Right cardiac atrium (tissue), 5 donors: Measurements from ENCODE around the gene TTN. TPM values are rescaled to one million over a fixed set of nuclear protein-coding genes. Genes with fewer than 3 reads are reported as not detected.

Experiments
- ATAC-seq, 2 donors: fragments of 200-7000 bp; cut with Tn5 transposase; one replicate each; pipeline versions ENCODE4 v1.8.0 to v1.9.1; 2020; ENCODE audit warnings: moderate library complexity in 2 of 2, mild to moderate bottlenecking in 1 of 2
- DNase-seq, 3 donors: peaks; one replicate each; pipeline ENCODE4 v3.0.0-alpha.2; 2020
- H3K27ac ChIP-seq: one replicate; pipeline ENCODE4 v1.5.1; 2013; ENCODE audit warnings: mild to moderate bottlenecking, low read length, control low read depth, moderate library complexity
- H3K27me3 ChIP-seq: one replicate; pipeline ENCODE4 v1.6.1; 2013; ENCODE audit not compliant: control insufficient read depth, insufficient read depth
- H3K4me1 ChIP-seq: one replicate; pipeline ENCODE4 v1.6.1; 2013; ENCODE audit warnings: low read length; ENCODE audit not compliant: control insufficient read depth, insufficient read depth
- H3K4me3 ChIP-seq: one replicate; pipeline ENCODE4 v1.5.1; 2013; ENCODE audit warnings: low read length, control low read depth
- H3K9me3 ChIP-seq: one replicate; pipeline ENCODE4 v1.6.1; 2013; ENCODE audit warnings: low read length; ENCODE audit not compliant: control insufficient read depth
- WGBS: extraction: QIAGEN DNeasy Blood & Tissue Kit; methylation state at CpG from one replicate; pipeline ENCODE4 v1.1.7; 2013; 5-methylcytosine and 5-hydroxymethylcytosine counted together
- intact Hi-C, 4 donors: fragments of 100-400 bp; cut with DNase I; formaldehyde crosslinking; loops; one replicate each; pipeline versions ENCODE4 v1.11.0 to v1.14.0; 2022 to 2023
- polyA plus RNA-seq: library from polyadenylated mRNA; stranded (reverse); fragments of 200-250 nt; gene quantifications from one replicate; pipeline ENCODE4 v1.2.3, GENCODE V29; 2013
- total RNA-seq, 4 donors: library from RNA; stranded (reverse); fragmentation: NEBNext Ultra II Directional; extraction: Animal tissue kit (Norgen Biotek cat#: 25700); gene quantifications; one replicate each; pipeline ENCODE4 v1.2.1, GENCODE V29; 2021
- donor health status: healthy with polysubstance abuse.
- donor health status: DM: no; HTN: yes; CAD: no.
- donor health status: DM: no; HTN: no; CAD: no.
- donor health status: DM: no; HTN: yes; CAD: no; lungs with severe emphysema.
- donor health status: DM: yes; HTN: yes; CAD: no.

TTN gene
- total and polyA plus RNA-seq, 5 donors, result 266 to 2,179 (median 1,828) TPM

- Histone ChIP-seq H3K9me3 (no peaks in the 10 kb centered on the region), H3K4me3 (no peak overlapping the region), H3K27ac (no peak overlapping the region), H3K4me1 (no peaks in the 10 kb centered on the region), H3K27me3 (no peaks in the 10 kb centered on the region)
- no peak for DNase-seq
- intact Hi-C loops, result no loop called here
- 85% methylated on average over 6 of the region's 6 CpGs for WGBS
- no peak for ATAC-seq
These were observed 91.9 kb downstream of the TTN start for GRCh38 chr2:178715366-178715765.

GRCh38 chr2:178707476-178707875 lies 99.7 kb downstream of the TTN start:
- no peaks in the 10 kb centered on the region for H3K9me3 ChIP-seq
- no peak overlapping the region for H3K27ac ChIP-seq
- intact Hi-C loops, result no loop called here
- no peak overlapping the region for H3K4me3 ChIP-seq
- no peaks in the 10 kb centered on the region for H3K4me1 ChIP-seq
- WGBS, result 57% methylated on average over 2 of the region's 2 CpGs
- no peak for DNase-seq
- ATAC-seq, result no peak
- H3K27me3 ChIP-seq, result no peaks in the 10 kb centered on the region

GRCh38 chr2:178704876-178705275 lies 102.3 kb downstream of the TTN start:
- no peak for ATAC-seq
- H3K27ac ChIP-seq, result no peak overlapping the region

GRCh38 chr2:178702361-178702760 lies 104.9 kb downstream of the TTN start:
- ATAC-seq (peak in 1 of 2 donors; percentile 22), DNase-seq (no peak)
- Histone ChIP-seq H3K4me3 (no peak overlapping the region), H3K4me1 (no peaks in the 10 kb centered on the region), H3K27ac (no peak overlapping the region), H3K27me3 (no peaks in the 10 kb centered on the region), H3K9me3 (no peaks in the 10 kb centered on the region)
- 76% methylated on average over 6 of the region's 6 CpGs for WGBS
- intact Hi-C loops, result no loop called here

More at GRCh38 chr2:178704876-178705275, 102.3 kb downstream of the TTN start:
- no peaks in the 10 kb centered on the region for H3K9me3 ChIP-seq
- no peaks in the 10 kb centered on the region for H3K27me3 ChIP-seq
- intact Hi-C loops, result no loop called here
- no peaks in the 10 kb centered on the region for H3K4me1 ChIP-seq
- no peak overlapping the region for H3K4me3 ChIP-seq
- WGBS, result 82% methylated on average over 5 of the region's 5 CpGs
- DNase-seq, result no peak

GRCh38 chr2:178700922-178701342 lies 106.3 kb downstream of the TTN start:
- WGBS, result 59% methylated on average over 9 of the region's 9 CpGs
- Histone ChIP-seq H3K27me3 (no peaks in the 10 kb centered on the region), H3K4me3 (no peak overlapping the region), H3K4me1 (no peaks in the 10 kb centered on the region), H3K9me3 (no peaks in the 10 kb centered on the region), H3K27ac (no peak overlapping the region)
- intact Hi-C loops, result no loop called here
- DNase-seq (no peak), ATAC-seq (no peak)

DNA sequence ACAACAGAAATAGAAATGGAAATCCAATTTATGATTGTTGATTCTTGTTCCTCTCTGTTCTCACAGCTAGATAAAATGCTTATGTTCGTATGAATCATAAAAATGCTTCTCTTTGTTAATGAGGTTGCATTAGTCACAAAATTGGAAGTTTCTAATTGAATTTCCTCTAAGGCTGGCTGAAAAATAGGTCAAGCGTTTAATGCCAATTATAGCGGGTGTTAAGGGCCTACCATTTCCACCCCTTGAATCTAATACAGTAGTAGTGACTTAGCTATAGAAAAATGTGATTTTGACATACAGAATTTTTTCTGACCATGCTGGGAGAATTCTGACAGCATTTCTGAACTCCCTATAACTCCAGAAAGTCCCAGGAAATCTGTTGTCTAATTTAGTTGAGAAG lies 107.1 kb downstream of the TTN start:
- DNase-seq (no peak), ATAC-seq (no peak)
- intact Hi-C loops, result no loop called here
- H3K27me3 ChIP-seq, result no peaks in the 10 kb centered on the region
- no peak overlapping the region for H3K4me3 ChIP-seq
- no peaks in the 10 kb centered on the region for H3K9me3 ChIP-seq
- 83% methylated on average over 3 of the region's 3 CpGs for WGBS
- H3K4me1 ChIP-seq, result no peaks in the 10 kb centered on the region
- H3K27ac ChIP-seq, result no peak overlapping the region

GRCh38 chr2:178692845-178693244 lies 114.4 kb downstream of the TTN start:
- peak; percentile 43 to 50 for ATAC-seq
- intact Hi-C loops, result no loop called here
- 78% methylated on average over 2 of the region's 2 CpGs for WGBS
- no peak overlapping the region for H3K4me3 ChIP-seq
- DNase-seq, result no peak
- no peaks in the 10 kb centered on the region for H3K27me3 ChIP-seq
- no peak overlapping the region for H3K27ac ChIP-seq
- H3K4me1 ChIP-seq, result no peaks in the 10 kb centered on the region
- H3K9me3 ChIP-seq, result no peaks in the 10 kb centered on the region

DNA sequence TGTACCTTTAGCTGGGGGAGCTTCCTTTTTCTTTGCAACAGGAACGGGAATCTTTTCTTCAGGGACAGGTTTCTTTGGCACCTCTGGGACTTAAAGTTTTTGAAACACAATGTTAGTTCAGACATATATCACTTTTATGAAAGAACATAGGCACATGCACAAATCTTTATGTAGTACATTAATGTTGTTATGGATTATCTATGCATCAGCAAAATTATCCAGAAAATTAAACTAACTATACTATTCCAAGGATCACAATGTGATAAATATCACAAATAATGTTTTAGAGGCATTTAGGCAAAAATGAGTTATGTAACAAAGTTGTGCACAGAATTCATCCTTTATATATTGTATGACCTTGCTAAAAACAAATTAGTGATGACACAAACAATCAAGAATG lies 117.4 kb downstream of the TTN start:
- Histone ChIP-seq H3K4me3 (no peak overlapping the region), H3K27me3 (no peaks in the 10 kb centered on the region), H3K27ac (no peak overlapping the region), H3K4me1 (no peaks in the 10 kb centered on the region), H3K9me3 (no peaks in the 10 kb centered on the region)
- intact Hi-C loops, result no loop called here
- 84% methylated on average over 1 of the region's 1 CpG for WGBS
- no peak for DNase-seq
- ATAC-seq, result no peak

- DNase-seq (no peak), ATAC-seq (no peak)
- Histone ChIP-seq H3K27ac (no peak overlapping the region), H3K9me3 (no peaks in the 10 kb centered on the region), H3K27me3 (no peaks in the 10 kb centered on the region), H3K4me3 (no peak overlapping the region), H3K4me1 (no peaks in the 10 kb centered on the region)
- 52% methylated on average over 1 of the region's 1 CpG for WGBS
- intact Hi-C loops, result no loop called here
These were observed 123.3 kb downstream of the TTN start for GRCh38 chr2:178683877-178684276.

GRCh38 chr2:178681081-178681480 lies 126.1 kb downstream of the TTN start:
- WGBS, result 79% methylated on average over 4 of the region's 4 CpGs
- H3K9me3 ChIP-seq, result no peaks in the 10 kb centered on the region
- intact Hi-C loops, result no loop called here
- ATAC-seq, result no peak
- no peak for DNase-seq
- no peak overlapping the region for H3K27ac ChIP-seq
- H3K27me3 ChIP-seq, result no peaks in the 10 kb centered on the region
- H3K4me1 ChIP-seq, result no peaks in the 10 kb centered on the region
- H3K4me3 ChIP-seq, result no peak overlapping the region

GRCh38 chr2:178679891-178680290 lies 127.3 kb downstream of the TTN start:
- H3K4me1 ChIP-seq, result no peaks in the 10 kb centered on the region
- DNase-seq (no peak), ATAC-seq (peak in 1 of 2 donors; percentile 13)
- H3K9me3 ChIP-seq, result no peaks in the 10 kb centered on the region
- no peak overlapping the region for H3K27ac ChIP-seq
- intact Hi-C loops, result no loop called here
- no peaks in the 10 kb centered on the region for H3K27me3 ChIP-seq
- WGBS, result 75% methylated on average over 1 of the region's 1 CpG
- H3K4me3 ChIP-seq, result no peak overlapping the region

DNA sequence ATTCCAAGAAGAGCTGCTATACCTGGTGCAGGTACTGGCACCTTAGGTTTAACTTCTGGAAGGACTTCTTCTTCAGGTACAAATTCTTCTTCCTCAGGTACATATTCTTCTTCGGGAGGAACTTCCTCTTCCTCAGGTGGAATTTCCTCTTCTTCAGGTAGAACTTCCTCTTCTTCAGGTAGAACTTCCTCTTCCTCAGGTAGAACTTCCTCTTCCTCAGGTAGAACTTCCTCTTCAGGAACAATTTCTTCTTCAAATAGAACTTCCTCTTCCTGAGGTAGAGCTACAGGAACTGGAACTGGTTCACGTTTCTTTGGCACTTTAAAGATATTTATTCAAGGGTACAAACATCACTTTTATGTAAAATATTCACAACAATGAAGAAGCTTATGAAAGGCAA lies 129.6 kb downstream of the TTN start:
- Histone ChIP-seq H3K4me3 (no peak overlapping the region), H3K4me1 (no peaks in the 10 kb centered on the region), H3K9me3 (no peaks in the 10 kb centered on the region), H3K27me3 (no peaks in the 10 kb centered on the region), H3K27ac (no peak overlapping the region)
- DNase-seq, result no peak
- WGBS, result 53% methylated on average over 2 of the region's 2 CpGs
- no peak for ATAC-seq
- intact Hi-C loops, result no loop called here
